GM04504 (cell line): Measurements from ENCODE around the gene MEGF6.

Source experiments
- DNase-seq: peaks from one replicate; pipeline ENCODE4 v3.0.0-alpha.2; 2012; ENCODE audit warnings: low read depth

Gene MEGF6

DNA sequence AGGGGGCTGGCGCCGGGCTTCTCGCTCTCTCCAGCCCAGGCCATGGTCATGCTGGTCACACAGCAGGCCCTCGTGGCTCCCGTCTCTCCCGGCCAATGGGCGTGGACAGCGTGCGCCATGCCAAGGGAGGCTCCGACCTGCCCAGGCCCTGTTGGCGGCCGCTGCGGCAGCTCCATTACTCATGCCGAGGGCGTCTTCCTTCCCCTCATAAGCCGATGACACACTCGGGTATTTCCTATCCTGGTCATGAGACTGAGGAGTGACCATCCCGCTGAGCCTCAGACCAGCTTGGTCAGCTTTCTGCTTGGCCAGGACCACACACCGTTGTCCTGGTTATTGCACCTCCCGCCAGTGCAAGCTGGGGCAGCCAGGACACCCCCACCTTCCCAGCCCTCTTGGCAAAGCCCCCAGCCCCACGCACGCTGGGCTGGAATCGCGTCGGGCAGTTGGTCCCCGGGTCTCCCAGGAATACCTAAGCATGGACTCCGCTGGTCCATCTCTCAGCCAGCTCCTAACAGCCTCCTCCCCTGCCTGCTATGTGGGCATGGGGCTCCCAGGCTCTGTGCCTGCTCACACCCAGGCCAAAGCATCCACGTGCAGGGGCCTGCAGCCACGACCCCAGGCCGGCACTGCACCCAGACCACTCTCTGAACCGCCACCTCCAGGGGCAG is 107.0 kb downstream of the MEGF6 start:
- DNase-seq, result peak; percentile 97

GRCh38 chr1:3503525-3503886 is 107.8 kb downstream of the MEGF6 start:
- no peak for DNase-seq

GRCh38 chr1:3502641-3503524 is 108.4 kb downstream of the MEGF6 start:
- no peak for DNase-seq

DNA sequence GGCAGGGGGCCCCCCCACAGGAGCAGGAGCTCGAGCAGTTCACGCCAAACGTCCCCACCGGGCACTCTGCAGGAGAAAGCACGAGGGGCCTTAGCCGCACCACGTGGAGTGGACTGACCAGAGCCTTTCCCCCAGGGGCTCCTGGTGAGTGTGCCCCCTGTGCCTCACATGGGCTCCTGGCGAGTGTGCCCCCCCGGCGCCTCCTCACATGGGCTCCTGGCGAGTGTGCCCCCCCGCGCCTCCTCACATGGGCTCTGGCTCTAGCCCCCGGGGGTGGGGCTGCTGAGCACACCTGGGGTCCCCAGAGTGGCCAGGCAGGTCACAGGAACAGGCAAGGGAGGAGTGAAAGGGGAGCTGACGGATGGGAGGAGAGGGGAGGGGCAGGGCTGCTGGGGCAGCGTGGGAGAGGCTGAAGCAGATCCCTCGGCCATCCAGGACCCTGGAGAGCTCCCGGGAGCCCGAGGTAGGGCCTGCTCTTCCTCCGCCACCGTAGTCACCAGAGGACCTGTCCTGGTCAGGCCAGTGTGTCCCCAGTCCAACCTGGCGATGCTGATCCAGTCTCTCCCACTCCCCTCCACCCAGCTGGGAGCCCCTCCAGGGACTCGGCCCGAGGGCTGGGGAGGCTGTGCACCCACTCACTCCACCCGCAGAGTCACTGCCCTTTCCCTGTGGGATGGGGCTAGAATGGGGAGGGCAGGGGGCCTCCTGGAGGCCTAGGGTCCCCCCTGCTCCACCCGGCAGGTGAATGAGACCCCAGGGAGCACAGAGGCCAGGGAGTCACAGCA is 109.3 kb downstream of the MEGF6 start:
- DNase-seq, result no peak

DNA sequence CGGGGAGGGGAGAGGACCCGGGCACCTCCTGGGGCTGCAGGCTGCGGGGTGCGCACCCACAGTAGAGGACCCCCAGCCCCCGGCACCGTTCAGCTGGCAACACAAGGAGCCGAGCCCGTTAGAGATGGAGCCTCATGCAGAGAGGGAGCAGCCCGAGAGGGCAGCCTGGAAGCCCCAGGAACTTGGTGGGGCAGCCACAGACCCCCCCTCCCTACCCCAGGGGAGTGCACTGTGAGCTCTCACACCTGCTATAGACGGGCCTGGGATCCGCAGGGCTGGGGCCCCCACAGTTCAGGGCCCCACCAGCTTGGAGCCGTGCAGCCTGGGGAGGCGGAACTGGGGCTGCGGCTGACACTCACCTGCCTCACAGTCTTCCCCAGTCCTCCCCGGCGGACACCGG is 109.9 kb downstream of the MEGF6 start:
- DNase-seq, result no peak

- DNase-seq, result no peak
Measured at GRCh38 chr1:3500265-3500835, 111.0 kb downstream of the MEGF6 start.

- DNase-seq, result no peak
Measured at GRCh38 chr1:3499611-3500010, 111.7 kb downstream of the MEGF6 start.

GRCh38 chr1:3498986-3499385 is 112.3 kb downstream of the MEGF6 start:
- no peak for DNase-seq

GRCh38 chr1:3498246-3498930 is 112.9 kb downstream of the MEGF6 start:
- no peak for DNase-seq

- no peak for DNase-seq
Measured at GRCh38 chr1:3497521-3497920, 113.8 kb downstream of the MEGF6 start.

GRCh38 chr1:3496916-3497315 is 114.4 kb downstream of the MEGF6 start:
- DNase-seq, result no peak

- DNase-seq, result no peak
Measured at GRCh38 chr1:3495776-3496745, 115.2 kb downstream of the MEGF6 start.

GRCh38 chr1:3494321-3495308 is 116.7 kb downstream of the MEGF6 start:
- no peak for DNase-seq

DNA sequence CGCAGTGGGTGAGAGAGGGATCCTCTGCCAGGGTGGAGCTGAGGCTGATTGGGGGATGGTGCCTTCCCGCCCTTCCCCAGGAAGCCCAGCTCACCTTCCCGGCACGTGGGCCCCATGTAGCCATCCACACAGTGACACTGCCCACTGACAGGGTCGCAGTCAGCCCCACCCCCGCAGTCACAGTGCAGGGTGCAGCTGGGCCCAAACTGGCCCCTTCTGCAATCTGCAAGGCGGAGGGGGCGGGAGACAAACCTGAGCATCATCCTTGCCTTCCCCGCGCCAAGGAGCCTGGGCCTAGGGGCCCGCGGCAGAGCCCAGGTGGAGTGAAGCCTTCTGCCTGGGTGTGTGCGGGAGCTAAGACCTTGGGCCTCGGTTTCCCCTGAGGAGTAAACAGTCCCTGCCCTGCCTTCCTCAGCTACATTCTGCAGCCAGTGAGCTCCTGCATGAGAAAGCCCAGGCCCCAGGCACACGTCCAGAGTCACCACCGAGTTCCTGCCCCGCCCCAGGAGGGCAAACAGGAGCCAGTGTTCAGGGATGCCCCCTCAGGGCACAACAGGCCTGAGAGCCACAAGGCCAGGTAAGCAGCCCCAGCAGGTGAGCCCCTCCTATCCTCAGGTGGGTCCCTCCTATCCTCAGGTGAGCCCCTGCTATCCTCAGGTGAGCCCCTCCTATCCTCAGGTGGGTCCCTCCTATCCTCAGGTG is 118.6 kb downstream of the MEGF6 start:
- DNase-seq, result no peak

DNA sequence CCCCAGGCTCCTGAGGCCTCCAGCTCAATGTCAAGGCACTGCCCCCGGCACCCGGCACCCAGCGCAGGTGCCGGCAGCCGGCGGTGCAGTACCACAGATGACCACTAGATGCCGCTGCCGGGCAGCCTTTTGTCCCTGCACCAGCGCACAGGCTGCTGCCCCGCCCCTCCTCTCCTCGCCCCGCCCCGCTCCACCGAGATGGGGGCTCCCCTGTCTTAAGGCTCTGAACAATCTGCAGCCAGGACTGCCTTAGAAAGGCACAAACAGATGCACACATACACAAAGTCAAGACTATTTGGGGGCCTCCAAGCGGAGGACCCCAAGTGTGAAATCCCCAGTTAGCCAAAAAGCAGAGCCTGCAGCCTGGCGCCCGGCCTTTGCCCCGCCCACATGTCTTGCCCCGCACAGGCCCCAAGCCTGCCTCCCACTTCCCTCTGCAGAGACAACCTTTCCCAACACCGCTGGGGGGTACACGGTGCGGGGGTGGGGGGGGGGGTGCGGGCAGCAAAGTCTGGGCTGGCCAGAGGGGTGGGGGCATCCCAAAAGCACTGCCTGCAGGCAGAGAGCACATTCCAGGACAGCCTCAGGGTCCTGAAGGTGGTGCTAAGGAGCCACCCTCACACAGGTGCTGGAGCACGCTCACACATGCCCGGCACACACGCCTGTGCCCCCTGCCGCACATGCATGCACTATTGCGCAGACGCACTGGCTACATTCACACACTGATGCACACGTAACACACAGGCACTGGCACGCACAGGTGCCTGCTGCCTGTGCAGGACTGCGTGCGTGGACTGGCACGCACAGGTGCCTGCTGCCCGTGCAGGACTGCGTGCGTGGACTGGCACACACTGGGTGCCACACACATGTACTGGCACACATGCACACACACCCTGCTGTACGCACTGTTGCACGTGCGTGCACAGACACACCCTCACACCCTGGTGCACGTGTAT is 119.7 kb downstream of the MEGF6 start:
- DNase-seq, result no peak

DNA sequence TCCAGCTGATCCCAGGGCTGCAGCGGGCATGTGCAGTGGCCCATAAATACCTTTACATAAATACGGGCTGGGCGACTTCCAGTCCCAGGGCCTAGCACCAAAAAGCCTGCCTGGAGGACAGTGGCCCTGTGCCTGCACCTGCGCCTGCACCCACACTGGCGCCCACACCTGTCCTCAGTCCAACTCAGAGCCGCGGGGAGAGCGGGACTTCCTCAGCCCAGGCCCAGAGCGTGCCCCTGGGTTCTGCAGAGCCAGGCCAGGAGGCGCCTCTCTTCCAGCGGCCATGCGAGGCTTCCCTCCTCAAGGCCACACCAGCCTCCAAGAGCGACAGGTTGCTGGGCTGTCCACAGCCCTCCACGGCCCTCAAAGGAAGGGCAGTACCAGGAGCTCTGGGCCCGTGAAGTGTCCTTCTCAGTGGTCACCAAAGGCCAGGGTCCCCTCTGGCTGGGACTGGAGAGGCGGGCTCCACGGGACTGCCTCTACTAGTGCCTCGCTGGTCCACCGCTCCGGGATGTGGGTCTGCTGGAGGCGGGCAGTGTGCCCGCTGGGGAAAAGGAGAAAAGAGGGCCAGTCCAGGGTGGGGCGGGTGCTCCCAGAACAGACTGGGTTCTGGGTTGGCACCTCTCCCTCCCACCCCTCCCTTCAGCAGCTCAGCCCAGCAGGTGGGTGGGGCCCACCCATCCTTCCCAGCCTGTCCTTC is 121.1 kb downstream of the MEGF6 start:
- no peak for DNase-seq

DNA sequence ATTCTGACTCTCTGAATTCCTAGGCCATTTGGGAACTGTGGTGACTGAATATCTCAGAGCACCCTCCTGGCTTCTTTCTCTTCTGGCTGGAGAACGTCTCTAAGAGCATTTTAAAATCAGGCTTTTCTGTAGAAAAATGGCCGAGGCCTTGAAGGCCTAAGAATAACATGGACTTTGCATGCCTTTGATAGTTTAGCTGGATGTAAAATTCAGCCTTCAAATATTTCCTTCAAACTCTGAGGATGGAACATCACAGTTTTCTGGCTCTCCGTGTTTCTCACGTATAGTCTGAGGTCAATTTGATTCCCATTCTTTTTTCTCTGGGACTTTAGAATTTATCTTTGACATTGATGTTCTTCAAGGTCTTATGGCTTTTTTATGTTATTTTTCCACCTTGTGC is 122.9 kb downstream of the MEGF6 start:
- DNase-seq, result no peak
